Putamen (tissue), 1 donor: ENCODE measurements around the gene PDE3A.
"Not testable (repeated sequence)": the region's sequence is repeated elsewhere in the genome, so short reads cannot be mapped to it uniquely, and the experiment has no call there.

Source experiments
- DNase-seq: peaks from one replicate; pipeline ENCODE4 v3.0.0-alpha.2; 2016; ENCODE audit warnings: low spot score

Gene PDE3A

DNA sequence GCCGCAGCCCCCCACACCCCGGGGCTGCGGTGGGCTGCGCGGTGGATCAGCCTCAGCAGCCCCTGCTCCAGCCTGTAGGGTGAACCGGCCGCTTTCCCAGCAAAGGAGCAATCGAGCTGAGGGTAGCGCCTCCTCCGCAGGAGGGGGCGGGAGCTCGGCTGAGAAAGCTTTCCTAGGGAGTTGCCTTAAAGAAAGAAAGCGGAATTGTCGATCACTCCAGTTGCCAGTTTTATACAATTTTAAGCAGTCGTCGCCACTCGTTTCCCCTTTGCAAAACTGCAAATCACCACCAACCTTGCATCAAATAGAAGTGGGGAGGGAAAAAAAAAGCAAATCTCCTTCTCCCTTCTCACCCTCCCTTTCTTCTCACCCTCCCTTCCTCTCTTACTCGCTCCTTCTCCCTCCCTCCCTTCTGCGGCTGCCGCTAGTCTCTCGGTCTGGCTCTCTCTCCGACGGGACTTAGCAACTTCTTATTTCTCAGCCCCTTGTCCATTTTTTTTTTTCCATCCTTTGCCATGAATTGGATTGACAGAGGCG, at the start of gene PDE3A:
TSS of gene PDE3A (plus strand) at position 424 of the 537 bp plus-strand sequence. CDS start 748 bp downstream, outside the sequence.
- DNase-seq = peak; percentile 64

DNA sequence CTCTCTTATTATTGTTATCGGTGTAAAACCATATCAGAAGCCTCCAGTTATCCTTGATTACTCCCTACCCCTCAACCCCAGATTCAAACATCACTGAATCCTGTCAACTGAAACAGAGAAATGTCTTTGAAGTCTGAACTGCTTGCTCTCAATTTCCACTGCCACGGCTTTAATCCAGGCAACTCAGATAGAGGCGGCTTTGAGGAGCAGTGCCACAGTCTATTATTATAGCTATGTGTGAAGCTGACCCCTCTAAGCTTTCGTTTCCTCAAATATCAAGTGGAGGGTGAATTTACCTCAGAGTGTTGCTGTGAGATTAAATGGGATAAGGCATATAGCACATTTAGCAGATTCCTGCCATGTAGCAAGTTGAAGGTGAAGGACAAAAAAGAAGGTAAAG, 49.0 kb upstream of the PDE3A start:
- no peak for DNase-seq

DNA sequence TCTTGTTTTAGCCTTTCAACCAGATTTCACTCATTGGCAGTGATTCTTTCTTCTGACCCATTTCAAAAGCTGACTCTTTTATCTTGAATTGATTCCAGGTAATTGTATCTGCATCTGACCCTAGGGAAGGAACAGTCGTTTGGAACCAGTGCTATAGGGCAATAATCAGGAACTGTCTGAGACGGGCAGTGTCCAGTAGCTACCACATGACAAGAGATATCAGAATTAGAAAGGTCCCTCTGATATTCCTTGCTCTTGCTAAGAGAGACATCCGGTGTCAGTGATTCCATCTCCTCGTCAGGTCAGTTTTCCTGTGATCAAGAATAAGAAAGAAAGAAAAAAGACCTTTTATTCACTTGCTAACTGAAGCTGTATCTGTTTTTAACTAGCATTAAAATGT, 47.8 kb upstream of the PDE3A start:
- DNase-seq = no peak

DNA sequence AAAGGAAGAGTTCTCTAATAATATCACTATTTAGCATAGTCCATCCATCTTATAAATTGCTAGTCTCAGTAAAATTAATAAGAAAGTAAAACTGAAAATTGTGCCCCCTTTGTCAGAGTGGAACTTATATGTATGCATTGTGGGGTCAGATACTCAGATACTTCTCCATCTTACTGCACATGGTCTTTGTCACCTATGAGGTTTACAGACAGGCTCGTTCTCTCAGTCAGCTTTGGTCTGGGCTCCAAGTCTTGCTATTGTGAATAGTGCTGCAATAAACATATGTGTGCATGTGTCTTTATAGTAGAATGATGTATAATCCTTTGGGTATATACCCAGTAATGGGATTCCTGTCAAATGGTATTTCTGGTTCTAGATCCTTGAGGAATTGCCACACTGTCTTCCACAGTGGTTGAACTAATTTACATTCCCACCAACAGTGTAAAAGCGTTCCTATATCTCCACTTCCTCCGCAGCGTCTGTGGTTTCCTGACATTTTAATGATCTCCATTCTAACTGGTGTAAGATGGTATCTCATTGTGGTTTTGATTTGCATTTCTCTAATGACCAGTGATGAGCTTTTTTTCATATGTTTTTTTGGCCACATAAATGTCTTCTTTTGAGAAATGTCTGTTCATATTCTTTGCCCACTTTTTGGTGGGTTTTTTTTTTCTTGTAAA, 37.4 kb upstream of the PDE3A start:
- not testable (repeated sequence) for DNase-seq

DNA sequence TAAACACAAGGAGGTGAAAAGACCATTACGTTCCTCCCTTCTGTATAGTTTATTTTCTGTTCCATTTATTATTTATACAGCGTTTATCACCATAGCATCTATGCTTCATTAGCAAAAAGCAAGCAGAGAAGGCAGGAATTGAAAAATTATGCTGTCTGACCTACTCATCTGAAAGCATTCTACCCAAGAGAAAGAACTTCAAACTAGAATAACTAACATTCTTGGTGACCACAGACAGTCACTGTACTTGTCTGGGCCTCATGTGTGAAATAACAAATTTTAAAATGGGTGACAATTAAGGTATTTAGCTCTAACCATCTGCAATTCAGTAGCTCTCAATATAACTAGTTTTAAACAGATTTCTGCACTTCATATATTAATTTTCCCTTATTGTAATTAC, 29.3 kb upstream of the PDE3A start:
- no peak for DNase-seq

DNA sequence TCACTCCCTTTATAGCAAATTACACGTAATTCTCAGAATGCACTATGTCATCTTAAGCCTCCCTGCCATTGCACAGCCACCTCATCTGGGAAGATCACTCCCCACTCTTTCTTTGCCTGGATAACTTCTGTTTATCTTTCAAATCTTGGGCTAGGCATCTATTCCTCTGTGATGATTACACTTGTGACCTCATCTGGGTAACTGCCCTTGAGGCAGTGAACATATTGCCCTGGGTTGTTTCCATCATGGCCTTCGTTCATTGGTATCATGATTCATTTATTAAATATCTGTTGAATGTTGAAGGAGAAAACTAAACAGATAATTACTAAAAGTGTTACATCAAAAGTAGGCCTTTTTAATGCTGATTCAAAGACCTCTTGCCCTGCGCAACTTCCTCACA, 26.2 kb upstream of the PDE3A start:
- DNase-seq = no peak

DNA sequence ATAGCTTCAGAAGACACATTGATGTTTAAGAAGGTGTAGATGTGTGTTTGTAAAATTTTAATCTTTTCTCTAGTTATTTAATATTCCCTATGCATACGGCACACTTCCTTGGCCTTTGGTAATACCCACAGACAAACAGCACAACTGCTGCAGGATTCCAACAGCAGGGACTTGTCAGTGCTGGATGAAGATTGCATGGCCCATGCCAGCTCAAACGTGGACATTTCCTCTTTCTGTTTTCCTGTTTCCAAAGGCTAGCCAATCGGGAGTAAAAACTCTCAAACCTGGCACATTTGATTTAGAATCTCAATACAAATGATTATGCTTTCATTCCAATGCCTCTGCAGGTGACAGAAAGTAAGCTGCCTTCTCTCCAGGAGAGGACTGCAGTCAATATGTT, 22.5 kb upstream of the PDE3A start:
- DNase-seq = no peak

DNA sequence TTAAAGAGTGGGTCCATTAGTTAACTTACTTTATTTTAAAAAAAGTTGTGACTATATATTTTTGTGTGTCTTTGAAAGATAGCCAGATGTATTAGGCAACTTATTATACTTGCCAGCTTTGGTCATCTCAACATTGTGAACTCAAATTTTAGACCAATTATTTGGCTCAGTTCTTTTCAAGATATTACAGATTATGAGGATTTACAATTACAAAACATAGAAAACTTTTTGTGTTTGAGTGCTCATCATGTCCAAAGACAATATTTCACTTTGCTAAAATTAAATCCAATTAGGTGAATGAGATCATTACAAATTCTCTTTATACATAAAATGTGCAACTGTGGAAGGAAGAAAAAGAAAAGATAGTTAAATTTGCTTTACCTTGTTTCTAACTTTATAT, 18.3 kb upstream of the PDE3A start:
- no peak for DNase-seq

DNA sequence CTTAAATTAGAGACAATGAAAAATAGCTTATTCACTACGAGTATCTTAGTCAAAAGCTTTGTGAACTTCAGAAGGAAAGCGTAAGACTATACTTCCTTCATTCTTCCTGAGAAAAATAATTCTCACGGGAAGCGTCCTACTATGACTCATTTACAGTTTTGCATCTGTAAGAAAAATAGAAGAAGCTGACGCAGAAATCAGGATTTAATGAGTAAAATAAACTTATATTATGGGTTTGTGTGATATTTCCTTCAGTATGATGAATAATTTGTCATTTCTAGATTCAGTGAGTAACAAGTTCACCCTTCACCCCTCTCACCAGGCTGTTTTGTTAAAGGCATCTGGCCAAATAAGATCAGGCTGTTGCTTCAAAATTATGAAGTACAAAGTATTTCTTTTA, 17.8 kb upstream of the PDE3A start:
- no peak for DNase-seq

DNA sequence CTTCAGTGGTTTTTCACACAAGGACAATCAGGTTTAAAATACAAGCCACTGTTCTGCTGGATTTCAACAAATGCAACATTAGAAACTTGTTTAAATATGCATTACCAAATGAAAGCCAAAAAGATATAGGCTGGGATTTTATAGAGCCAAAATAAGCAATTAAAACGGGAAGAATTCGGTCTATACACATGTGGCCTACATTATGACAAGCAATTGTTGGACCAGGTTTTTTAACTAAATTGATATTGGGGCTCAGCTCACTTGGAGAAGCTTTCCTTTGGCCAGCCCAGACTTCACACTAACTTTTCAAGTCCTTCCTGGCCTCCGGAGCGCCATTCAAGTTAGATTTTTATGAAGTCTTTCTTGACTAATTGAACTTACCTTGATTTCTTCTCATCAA, 16.9 kb upstream of the PDE3A start:
- no peak for DNase-seq

DNA sequence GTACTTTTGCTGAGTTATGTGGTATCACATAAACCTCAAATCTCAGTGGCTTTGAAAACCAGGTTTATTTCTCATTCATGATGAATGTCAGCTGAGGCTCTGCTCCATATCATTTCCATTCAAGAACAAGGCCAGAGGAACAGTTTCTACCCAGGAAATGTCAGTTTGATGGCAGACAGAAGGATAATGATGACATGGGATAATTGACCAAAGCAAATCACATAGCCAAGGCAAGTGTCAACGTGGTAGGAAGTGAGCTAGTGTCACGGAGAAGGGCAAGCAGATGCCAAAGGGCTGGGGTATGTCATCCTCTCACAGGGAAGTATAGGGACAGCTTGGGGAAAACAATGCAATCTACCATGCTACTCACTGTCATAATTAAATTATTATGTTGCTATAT, 12.3 kb upstream of the PDE3A start:
- DNase-seq = no peak

DNA sequence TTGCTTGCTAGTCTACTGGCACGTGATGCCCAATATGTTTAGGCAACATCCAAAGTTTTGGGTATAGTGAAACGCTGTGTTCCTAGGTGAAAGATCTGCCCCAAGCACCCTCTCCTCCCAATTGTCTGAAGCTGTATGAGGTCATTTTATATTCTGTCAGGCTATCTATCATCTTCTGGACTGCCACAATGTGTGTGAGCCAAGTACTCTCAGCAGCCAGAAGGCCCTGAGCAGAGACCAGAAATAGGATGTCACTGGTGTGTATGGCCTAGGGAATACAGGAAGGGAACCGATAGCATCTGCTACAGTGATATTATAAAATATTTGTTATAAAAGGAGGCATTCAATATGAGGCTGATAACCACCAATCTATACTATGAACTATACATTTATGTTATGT, 7.9 kb upstream of the PDE3A start:
- no peak for DNase-seq

DNA sequence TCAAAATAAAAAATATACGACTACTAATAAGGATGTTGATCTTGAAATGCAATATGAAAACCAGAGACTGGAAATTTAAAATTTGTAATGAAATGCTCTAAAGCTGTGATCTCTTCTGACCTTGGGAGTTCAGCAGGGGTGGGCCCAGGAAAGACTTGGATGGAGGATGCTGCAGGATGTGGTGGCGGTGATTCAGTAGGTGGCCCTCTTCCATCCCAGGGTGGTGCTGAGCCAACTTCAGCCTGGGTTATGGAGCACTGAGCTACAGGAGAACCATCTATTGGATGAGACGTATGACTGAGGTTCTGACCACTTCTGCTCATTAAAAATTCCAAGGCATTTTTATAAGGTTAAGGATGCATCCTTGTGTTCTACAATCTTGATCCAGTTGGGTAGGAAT, 6.9 kb upstream of the PDE3A start:
- no peak for DNase-seq

DNA sequence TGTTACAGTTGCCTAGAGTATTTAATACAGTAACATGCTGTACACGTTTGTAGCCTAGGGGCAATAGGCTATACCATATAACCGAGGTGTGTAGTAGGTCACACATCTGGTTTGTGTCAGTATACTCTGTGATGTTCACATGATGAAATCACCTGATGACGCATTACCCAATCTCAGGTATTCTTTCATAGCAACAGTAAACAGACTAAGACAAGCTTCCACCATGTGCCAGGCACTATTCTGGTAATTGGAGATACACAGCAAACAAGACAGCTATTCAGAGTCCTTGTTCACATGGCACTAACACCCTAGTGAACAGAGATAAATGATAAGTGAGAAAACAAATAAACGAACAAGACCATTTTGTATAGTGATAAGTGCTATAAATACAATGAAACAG, 3.8 kb upstream of the PDE3A start:
- DNase-seq = no peak

DNA sequence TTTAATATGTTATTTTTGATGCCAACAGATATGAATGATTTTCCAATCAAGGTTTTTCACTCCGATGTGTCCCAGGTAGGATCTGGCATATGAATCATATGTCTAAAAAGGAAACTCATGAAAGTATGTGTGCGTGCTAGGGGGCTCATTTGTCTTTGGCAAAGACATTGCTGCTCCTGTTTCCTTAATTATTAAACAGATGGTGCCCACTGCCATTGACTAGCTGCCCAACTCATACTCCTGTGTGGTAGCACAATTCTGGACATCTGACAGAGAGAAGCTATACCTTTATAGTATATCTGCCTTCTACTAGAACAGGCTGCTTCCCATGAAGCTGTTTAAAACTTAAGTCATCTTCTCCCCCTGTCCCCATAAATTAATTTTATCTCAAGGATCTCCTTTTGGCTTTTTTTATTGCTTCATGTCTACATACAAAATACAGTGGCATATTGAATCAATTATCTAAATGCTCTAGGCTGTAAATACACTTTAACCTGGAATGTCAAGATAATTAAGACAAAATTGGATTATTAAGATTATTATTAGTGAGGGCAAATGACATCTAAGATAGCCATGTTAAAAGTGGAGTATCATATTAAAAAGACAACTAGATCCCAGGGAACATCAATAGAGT, 1.4 kb upstream of the PDE3A start:
- DNase-seq = no peak

DNA sequence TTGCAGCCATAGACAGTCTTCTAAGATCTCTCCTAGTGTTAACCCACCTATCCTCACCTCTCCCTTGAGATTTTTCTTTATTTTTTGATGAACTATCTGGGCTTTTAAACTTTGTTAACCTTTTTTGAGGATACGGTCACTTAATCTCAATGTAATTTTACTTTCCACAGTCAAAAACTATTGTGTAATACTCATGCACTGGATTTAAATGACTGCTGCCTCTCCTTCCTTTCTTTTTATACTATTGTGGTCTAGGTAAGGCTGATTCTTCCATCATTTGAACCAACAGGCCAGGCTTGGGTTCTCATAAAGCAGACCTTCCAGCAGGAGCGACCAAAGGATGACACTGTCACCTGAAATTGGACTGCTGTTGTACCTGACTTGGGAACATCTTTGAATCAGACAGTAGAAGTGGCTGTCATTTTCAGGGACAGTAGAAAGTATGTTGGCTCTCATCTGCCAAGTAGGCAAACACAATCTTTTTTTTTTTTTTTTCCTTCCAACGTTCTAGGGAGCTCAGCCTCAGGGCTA, 689 bp upstream of the PDE3A start:
- DNase-seq = no peak

DNA sequence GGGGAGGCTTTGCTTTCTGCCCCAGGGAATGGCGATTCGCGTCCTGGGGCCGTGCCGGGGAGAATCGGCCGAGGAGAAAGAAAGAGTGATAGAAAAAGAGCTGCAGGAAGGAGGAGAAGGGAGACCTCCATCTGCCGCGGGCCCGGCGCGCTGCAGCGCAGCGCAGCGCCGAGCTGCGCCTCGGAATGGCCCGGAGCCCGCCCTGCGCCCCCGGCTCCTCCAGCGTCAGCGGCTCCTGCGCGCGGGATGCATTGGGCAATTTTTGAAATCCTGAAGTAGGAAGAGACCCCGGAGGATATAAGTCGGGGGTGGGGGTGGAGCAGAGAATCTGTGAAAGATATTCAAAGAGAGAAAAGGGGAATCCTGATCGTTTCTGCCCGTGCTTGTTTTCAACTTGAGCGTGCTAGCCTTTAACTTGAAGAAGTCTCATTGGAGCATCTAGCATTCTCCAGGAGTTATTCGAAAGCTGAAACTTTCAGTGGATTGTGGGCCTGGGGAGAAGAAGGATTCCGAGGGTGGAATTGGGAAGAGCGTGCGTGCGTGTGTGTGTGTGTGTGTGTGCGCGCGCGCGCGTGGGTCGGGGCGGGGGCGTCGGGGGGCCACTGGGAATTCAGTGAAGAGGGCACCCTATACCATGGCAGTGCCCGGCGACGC, 441 bp downstream of the PDE3A start:
- DNase-seq = peak; percentile 7

DNA sequence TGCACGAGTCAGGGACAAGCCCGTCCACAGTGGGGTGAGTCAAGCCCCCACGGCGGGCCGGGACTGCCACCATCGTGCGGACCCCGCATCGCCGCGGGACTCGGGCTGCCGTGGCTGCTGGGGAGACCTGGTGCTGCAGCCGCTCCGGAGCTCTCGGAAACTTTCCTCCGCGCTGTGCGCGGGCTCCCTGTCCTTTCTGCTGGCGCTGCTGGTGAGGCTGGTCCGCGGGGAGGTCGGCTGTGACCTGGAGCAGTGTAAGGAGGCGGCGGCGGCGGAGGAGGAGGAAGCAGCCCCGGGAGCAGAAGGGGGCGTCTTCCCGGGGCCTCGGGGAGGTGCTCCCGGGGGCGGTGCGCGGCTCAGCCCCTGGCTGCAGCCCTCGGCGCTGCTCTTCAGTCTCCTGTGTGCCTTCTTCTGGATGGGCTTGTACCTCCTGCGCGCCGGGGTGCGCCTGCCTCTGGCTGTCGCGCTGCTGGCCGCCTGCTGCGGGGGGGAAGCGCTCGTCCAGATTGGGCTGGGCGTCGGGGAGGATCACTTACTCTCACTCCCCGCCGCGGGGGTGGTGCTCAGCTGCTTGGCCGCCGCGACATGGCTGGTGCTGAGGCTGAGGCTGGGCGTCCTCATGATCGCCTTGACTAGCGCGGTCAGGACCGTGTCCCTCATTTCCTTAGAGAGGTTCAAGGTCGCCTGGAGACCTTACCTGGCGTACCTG, 1.1 kb downstream of the PDE3A start:
- peak; percentile 5 for DNase-seq

DNA sequence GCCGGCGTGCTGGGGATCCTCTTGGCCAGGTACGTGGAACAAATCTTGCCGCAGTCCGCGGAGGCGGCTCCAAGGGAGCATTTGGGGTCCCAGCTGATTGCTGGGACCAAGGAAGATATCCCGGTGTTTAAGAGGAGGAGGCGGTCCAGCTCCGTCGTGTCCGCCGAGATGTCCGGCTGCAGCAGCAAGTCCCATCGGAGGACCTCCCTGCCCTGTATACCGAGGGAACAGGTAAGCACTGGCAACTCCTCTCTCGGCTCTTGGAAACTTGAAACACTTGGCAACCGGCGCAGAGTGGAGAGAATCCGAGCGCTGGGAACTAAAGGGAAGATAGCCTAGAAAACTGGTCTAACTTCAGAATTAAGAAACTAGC, 1.7 kb downstream of the PDE3A start:
- peak; percentile 7 for DNase-seq

DNA sequence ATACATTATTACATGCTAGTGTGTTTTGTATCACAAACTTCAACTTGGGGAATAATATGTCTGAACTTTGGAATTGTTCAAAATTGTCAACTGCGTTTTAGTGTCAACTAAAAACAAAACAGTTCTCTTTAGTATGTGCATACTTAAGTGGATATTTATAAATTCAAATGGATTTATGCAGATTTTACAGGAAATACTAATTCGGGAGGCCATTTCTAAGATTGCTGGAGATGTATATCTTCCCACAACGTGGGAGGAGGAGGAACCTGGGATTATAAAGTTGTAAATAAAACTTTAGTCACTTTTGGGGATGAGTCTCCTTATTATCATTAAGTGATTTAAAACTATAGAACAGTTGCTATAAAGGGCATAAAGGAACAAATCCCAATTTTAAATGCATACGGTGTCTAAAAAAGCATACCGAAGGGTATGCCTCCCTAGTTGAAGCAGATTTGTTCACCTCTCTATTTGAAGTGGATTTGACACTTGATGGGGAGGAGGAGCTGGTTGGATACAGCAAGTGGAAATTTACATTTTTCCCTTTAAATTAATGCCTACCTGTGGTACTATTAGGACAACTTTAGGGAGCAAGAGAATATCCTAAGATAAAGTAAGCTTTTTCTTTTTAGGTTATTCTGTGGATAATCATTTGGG, 2.7 kb downstream of the PDE3A start:
- DNase-seq = no peak

DNA sequence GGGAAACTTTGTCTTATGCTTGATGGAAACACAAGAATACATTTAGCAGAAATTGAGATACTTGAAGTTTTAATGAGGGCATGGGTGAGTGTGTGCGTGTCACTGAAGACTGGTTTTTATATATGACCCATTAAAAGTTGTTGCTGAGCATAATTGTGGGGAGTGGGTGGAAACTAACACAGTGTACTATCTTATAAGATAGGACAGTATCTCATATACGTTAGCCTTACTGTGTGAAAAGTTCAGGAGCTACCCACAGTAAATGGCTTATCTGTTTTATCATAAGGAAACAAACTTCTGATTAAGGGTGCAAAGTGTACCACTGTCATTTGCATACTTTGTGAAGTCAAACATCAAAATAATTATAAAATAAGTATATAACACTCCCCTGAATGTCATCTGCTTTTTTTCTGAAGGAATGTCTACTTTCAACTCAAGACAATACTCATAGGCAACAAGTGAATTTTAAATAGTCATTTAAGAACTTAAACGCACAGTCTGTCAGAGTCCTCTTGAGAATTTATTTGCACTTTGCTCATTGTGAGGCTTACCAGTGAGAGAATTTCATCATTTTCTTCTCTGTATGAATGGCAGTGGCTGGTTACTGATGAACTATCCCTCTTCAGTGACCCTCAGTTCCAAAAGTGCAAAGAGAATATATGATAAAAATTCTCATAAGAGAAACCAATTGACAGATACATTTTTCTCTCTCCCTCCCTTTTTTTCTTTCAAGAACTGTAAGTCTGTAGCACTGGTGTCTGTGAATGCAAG, 4.2 kb downstream of the PDE3A start:
- DNase-seq = no peak
